GDM1 (cell line): ENCODE results near the gene ANXA8.
"Not testable (repeated sequence)": the region's sequence is repeated elsewhere in the genome, so short reads cannot be mapped to it uniquely, and the experiment has no call there.

Experiments used
- DNase-seq: peaks from one replicate; lab custom pipeline; 2025; lab: John Stamatoyannopoulos, UW

Gene ANXA8

GRCh38 chr10:47483923-47484322 lies at the start of gene ANXA8:
Gene ANXA8, minus strand, starts transcription at chr10:47484115. Its CDS starts 182 bp downstream, at chr10:47483933.
- not testable (repeated sequence) for DNase-seq

- DNase-seq: not testable (repeated sequence)
Observed at GRCh38 chr10:47523475-47523874, 39.6 kb upstream of the ANXA8 start, which contains the start of gene AGAP9. Gene AGAP9, minus strand, starts transcription at chr10:47523638. Its CDS starts 112 bp downstream, at chr10:47523526.

- not testable (repeated sequence) for DNase-seq
Observed at GRCh38 chr10:47502313-47502712, 18.4 kb upstream of the ANXA8 start.

- not testable (repeated sequence) for DNase-seq
Observed at GRCh38 chr10:47494226-47494625, 10.3 kb upstream of the ANXA8 start.

GRCh38 chr10:47491600-47491999 lies 7.7 kb upstream of the ANXA8 start, which contains the start of gene FAM25G:
Gene FAM25G, minus strand, starts transcription at chr10:47491700. Its CDS starts 26 bp downstream, at chr10:47491674.
- DNase-seq: not testable (repeated sequence)

GRCh38 chr10:47489630-47490029 lies 5.7 kb upstream of the ANXA8 start:
- DNase-seq: not testable (repeated sequence)

GRCh38 chr10:47485943-47486342 lies 2.0 kb upstream of the ANXA8 start:
- DNase-seq: not testable (repeated sequence)

GRCh38 chr10:47484786-47485185 lies 871 bp upstream of the ANXA8 start:
- not testable (repeated sequence) for DNase-seq

GRCh38 chr10:47482367-47482766 lies 1.5 kb downstream of the ANXA8 start:
- not testable (repeated sequence) for DNase-seq

- DNase-seq: not testable (repeated sequence)
Observed at GRCh38 chr10:47481768-47482181, 2.1 kb downstream of the ANXA8 start.

GRCh38 chr10:47481182-47481766 lies 2.6 kb downstream of the ANXA8 start:
- not testable (repeated sequence) for DNase-seq

- not testable (repeated sequence) for DNase-seq
Observed at GRCh38 chr10:47480133-47480532, 3.8 kb downstream of the ANXA8 start.

- DNase-seq: not testable (repeated sequence)
Observed at GRCh38 chr10:47478114-47478513, 5.8 kb downstream of the ANXA8 start.

- not testable (repeated sequence) for DNase-seq
Observed at GRCh38 chr10:47477078-47477477, 6.8 kb downstream of the ANXA8 start.

GRCh38 chr10:47475101-47475500 lies 8.8 kb downstream of the ANXA8 start:
- not testable (repeated sequence) for DNase-seq

GRCh38 chr10:47473516-47473915 lies 10.4 kb downstream of the ANXA8 start:
- DNase-seq: not testable (repeated sequence)

GRCh38 chr10:47472647-47473046 lies 11.3 kb downstream of the ANXA8 start:
- not testable (repeated sequence) for DNase-seq

GRCh38 chr10:47472072-47472471 lies 11.8 kb downstream of the ANXA8 start:
- not testable (repeated sequence) for DNase-seq

GRCh38 chr10:47468731-47469528 lies 15.0 kb downstream of the ANXA8 start:
- not testable (repeated sequence) for DNase-seq

GRCh38 chr10:47467957-47468356 lies 16.0 kb downstream of the ANXA8 start:
- DNase-seq: not testable (repeated sequence)

GRCh38 chr10:47467458-47467857 lies 16.5 kb downstream of the ANXA8 start:
- DNase-seq: not testable (repeated sequence)

- DNase-seq: not testable (repeated sequence)
Observed at GRCh38 chr10:47465216-47465917, 18.5 kb downstream of the ANXA8 start.
